Right hindlimb (tissue), 1 donor: ENCODE measurements around the gene ERLEC1.
"Not testable (repeated sequence)": the region's sequence is repeated elsewhere in the genome, so short reads cannot be mapped to it uniquely, and the experiment has no call there.

ENCODE experiments used
- DNase-seq: peaks from one replicate; pipeline ENCODE4 v3.0.0-alpha.2; 2018

ERLEC1 gene, protein sequence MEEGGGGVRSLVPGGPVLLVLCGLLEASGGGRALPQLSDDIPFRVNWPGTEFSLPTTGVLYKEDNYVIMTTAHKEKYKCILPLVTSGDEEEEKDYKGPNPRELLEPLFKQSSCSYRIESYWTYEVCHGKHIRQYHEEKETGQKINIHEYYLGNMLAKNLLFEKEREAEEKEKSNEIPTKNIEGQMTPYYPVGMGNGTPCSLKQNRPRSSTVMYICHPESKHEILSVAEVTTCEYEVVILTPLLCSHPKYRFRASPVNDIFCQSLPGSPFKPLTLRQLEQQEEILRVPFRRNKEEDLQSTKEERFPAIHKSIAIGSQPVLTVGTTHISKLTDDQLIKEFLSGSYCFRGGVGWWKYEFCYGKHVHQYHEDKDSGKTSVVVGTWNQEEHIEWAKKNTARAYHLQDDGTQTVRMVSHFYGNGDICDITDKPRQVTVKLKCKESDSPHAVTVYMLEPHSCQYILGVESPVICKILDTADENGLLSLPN

DNA sequence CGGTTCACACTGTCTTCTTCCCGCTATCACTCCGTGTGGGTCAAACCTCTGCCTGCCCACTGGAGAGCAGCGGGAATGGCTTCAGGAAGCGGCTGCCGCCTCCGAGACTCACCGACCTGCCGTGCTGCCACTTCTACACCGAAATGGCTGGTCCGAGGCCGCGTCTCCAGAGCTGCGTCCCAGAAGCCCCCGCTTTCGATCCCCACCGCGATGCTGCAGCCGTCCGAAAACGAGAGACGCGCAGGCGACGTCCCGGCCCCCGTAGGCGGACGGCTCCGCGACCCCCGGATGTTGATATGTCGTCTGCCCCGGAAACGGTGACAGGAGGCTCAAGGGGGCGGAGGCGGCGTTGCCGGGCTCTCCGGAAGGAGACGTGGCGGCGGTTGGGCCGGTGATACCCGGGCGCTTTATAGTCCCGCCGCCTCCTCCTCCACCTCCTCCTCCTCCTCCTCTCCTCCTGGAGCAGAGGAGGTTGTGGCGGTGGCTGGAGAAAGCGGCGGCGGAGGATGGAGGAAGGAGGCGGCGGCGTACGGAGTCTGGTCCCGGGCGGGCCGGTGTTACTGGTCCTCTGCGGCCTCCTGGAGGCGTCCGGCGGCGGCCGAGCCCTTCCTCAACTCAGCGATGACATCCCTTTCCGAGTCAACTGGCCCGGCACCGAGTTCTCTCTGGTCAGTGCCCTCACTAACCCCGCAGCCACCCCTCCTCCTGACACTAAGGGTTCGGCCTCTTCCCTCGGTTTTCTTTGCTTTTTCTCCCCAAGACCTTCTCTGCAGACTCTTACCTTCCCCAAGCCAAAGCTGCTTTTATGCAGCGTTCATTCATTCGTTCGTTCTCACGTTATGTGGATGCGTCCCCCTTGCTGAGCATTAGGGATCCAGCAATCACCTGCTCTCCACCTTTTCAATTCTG, at the start of gene ERLEC1, which contains the start of gene ASB3:
Gene ERLEC1, plus strand, starts transcription at position 340 of the 909 bp plus-strand sequence. Its CDS starts 167 bp downstream, at position 507.
Gene ASB3, minus strand, starts transcription at position 249 of the 909 bp plus-strand sequence. CDS start 21,381 bp downstream, outside the sequence.
- DNase-seq, result peak; percentile 96

DNA sequence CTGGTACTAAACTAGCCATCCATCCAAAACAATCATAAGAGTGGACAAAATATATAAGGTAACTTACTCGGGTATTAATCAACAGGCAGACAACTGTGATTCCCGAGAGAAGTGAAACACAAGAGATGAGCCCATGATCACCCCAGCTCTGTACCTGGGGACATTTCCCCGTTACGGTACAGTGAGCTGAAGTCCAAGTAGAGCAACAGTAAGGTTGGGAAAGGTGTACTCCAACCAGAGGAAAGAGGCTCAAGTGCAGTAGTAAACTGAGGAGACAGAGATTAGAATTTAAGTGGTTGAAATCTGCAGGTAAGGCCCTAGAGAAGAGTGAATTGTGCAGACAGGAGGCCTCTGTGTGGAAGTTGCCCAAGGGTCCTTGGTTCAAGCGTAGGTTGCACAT, 49.8 kb upstream of the ERLEC1 start:
- DNase-seq, result no peak

DNA sequence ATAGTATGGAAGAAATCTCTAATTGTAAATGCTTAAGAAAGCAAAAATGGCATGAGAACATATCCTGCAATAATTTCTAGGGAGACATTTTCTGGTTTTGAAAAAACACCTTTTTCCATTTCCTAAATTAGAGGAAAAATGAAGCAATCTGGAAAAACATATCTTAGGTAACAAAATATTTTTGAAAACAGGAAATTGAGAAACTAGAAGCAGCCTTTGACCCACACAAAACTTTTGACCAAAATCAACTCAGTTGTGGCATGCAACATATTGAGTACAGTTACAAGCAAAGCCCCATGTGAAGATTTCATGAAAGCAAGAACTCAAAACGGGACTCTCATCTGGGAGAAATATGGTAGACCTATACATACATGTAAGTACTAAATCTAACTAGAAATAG, 47.8 kb upstream of the ERLEC1 start:
- DNase-seq, result no peak

DNA sequence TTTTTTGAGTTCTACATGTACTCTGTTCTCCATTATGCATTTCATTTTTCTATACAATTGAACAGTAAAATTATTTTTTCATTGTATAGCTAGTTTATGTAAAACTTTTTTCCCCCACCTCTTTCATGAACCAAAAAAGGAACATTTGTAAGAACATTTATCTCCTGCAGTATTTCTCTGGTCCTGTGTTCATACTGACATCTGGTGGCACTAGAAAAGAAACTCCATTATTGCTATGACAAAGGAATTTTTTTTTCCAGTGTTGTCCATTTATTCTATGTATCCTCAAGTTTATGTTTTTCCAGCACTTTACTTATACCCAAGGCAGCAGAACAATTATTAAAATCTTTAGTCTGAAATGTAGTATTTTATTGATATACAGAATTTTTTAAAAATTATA, 46.7 kb upstream of the ERLEC1 start:
- no peak for DNase-seq

DNA sequence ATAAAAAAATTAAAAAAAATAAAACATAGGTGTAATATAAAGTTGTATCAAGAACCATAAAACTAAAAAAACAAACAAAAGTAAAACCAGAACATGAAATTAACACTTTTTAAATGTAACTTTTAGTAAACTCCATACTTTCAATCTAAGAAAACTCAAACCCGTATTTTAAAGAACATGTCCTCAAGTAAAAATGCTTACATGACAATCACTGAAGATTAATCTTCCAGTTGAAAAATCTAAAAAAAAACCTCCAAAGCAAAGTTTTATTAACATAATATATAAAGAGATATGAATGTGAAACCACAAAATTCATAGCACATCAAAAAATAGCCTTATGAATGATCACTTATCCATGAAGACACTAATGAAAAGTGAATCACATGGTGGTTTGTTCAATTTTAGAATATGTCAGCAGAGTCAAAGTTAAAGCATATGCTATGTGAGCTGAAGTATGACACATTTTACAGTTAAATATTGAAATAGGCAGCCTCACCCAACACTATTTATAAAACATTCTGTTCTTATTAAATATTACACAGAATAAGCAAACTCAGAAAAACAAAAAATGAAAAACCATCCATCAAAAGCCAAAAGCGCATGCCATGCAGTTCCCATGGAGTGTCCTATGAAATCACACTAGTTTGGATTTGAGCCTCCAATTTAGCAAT, 42.3 kb upstream of the ERLEC1 start:
- DNase-seq, result no peak

DNA sequence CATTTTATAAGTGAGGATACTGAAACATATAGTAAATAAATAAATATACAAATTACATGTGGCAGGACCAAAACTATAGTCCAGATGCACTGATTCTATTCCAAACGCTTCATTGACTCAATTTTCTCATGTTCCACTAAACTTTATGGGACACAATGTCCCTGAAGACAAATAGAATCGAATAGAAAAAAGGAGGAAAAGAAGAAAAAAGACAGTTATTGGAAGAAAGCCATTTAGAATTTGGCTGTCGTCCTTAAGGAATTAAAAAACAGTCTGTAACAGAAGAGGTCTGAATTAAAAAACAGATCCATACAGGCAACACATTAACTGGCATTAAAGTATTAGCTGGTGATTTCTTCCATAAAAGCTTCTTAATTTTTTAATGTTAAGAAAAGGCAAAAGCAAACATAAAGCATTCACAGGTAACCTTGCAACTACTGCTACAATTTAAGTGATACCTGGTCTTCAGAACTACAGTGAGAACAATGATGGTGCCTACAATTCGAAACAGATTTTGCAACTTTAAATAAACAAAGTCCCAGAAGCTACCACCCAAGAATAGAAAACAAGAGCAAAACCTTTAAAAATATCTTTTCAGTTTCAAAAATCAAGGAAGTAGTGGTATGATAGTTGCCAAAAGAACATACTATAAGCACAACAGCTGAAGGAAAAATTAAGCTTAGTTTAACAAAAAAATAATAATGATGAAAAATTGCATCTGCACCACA, 36.6 kb upstream of the ERLEC1 start:
- DNase-seq, result no peak

DNA sequence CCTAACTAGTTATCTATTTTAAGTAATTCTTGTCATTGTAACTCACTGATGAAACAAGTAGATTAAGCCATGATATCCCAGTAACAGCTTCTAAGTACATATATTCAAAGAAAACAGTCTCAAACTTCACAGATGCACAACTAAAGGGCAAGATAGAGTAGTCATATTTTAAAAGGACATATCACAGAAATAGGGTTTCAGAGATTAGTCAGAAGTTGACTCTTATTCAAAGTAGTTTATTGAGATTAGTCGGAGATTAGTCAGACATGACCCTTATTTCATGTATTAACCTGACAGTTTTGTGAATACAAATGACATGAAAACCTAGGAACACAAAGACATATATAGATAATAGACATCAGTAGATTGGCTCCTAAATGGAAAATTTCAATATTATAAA, 35.1 kb upstream of the ERLEC1 start:
- no peak for DNase-seq

DNA sequence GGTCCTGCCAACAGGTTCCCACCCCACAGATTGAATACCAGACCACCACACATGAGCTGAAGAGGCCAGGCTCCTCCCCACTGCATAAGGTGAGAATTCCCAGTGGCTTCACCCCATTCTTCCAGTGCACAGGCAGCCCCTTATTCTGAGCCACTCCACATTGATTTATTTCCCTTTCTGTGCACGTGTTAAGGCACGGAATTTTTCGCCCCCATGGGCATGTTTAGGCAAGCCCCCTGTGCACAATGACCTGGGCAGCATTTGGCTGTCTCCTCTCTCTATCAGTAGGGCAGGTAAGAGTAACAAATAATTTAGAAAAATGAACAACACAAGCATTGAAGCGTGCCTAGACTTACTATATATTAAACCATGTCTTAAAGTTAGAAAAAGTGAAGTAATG, 34.5 kb upstream of the ERLEC1 start:
- no peak for DNase-seq

DNA sequence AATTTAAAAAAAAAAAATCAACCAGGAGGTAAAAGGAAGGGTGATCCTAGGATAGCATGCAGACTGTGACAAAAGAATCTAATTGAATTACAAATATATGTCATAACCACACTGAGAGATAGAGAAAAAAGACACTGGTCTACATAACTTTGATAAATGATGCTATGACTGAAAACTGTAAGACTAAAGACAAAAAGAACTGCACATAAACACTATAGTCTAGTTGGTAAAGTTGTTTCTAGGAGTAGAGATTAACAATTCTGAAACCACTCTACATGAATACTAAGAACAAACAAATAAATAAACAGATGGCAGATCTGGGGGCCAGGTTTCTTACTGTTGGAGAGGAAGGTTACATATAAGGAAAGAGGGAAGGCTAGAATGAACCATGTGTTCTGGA, 33.8 kb upstream of the ERLEC1 start:
- no peak for DNase-seq

DNA sequence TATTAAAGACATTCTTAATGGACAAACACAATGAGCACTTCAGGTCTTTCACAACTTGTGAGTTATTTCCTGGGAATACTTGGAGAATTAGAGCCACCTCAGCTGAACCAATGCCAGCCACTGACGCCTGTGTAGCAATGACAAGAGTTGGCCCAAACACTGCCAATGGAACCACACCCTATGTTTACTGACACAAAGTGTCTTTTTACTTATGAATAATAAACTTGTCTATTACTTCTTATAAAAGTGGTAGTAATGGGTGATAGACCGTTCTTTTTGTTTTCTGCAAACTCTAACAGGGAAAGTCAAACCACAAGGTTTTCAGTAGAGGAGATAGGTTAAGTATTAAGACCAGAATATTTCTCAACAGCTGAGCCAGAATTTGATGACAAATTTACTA, 31.7 kb upstream of the ERLEC1 start:
- no peak for DNase-seq

DNA sequence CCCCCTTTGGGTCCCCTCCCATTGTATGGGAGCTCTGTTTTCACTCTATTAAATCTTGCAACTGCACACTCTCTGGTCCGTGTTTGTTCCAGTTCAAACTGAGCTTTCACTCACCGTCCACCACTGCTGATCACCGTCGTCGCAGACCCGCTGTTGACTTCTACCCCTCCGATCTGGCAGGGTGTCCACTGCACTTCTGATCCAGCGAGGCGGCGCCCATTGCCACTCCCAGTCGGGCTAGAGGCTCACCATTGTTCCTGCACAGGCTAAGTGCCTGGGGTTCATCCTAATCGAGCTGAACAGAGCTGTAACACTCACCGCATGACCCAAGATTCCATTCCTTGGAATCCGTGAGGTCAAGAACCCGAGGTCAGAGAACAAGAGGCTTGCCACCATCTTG, 30.2 kb upstream of the ERLEC1 start:
- no peak for DNase-seq

DNA sequence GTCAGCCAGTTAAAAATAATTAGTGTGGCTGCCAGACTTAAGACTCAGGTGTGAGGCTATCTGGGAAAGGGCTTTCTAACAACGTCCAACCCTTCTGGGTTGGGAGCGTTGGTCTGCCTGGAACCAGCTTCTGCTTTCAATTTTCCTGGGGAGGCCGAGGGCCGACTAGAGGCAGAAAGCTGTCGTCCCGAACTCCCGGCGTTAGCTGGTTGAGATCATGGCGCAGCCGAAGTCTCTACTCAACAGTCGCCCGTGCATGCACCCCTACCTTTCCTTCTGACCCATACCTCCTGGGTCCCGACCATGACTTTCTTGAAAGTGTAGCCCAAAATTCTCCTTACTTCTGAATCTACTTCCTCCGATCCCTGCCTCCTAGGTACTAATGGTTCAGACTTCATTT, 29.6 kb upstream of the ERLEC1 start:
- DNase-seq, result not testable (repeated sequence)

DNA sequence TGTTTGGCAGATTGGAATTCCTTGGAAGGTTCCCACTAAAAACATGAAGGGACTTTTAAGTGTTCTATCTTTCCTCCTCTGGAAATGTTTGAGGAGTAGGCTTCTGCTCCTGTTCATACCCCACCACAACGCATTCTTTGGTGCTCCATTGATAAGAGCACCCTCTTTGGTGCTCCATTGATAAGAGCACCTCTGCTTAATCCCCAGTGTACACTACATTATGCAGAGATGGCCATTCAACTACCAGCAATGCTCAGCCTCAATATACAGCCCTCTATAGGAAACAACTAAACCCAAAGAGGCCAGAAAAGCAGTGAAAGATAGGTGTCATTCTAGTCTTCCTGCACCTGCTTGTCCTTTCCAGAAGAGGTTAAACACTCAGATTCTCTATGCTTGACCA, 21.1 kb upstream of the ERLEC1 start:
- no peak for DNase-seq

DNA sequence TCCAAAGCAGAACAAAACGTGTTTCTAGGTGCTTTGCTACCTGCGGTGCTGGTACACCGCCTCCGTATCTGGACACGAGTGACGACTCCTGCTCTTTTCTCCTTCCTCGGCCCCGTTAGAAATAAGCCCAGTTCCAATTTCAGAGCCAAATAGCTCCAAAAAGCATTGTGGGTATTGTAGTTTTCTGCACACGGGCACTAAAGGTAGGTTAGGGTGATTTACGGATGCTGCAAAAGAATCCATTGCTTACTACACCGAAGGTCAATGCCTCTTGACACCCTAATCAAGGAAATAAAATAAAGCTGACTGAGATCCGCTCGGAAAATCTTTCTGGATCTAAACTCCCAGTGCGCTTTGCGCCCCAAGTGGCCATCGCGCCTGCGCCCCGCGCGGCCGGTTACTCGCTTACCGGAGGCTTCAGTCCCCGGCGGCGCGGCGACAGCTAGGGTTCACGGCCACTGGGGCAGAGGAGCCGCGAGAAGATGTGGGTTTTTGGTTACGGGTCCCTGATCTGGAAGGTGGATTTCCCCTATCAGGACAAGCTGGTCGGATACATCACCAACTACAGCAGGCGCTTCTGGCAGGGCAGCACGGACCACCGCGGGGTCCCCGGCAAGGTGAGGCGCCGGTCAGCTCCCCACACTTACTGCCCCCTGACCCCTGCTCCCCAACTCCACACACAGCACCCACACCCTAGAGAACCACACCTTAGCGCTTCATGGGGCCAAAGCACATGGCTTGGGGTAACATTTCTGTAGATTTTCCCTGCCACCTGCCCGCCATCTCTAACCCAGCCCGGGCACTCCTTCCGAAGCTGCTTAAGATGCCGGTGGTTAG, 19.2 kb upstream of the ERLEC1 start, which contains the start of gene CHAC2:
Gene CHAC2, plus strand, starts transcription at position 400 of the 837 bp plus-strand sequence. Its CDS starts 83 bp downstream, at position 483.
- peak; percentile 88 for DNase-seq

DNA sequence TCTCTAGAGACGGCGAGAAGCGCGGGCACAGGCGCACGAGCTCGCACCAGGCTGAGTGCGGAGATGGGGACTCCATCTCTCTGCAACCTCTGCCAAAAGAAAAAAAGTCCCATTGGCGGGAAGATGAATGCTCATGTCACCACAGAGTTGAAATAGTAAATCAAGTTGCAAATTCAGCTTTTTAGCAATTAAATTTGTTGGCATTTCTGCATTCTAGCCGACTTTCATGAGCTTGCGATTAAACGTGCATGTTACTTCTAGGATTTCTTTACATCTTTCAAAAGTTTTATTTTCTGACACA, 18.7 kb upstream of the ERLEC1 start:
- DNase-seq, result no peak

DNA sequence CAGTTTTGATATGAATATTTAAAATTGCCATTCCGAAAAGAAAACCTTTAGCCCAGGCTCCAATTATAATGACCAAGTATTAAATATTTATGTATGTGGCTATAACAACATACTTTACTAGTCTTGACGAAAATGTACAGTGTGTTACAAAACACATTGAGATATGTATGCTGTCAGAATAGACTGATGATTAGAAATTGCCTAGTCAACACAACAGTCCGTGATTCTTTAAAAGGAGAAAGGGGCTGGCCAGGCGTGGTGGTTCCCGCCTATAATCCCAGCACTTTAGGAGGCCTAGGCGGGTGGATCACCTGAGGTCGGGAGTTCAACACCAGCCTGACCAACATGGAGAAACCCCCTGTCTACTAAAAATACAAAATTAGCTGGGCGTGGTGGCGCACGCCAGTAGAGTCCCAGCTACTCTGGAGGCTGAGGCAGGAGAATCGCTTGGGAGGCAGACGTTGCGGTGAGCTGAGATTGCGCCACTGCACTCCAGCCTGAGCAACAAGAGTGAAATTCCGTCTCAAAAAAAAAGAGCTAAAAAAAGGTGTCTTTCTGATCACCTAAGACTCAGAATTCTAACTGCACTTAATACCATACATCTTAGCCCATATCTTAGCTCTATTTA, 17.4 kb upstream of the ERLEC1 start:
- no peak for DNase-seq

DNA sequence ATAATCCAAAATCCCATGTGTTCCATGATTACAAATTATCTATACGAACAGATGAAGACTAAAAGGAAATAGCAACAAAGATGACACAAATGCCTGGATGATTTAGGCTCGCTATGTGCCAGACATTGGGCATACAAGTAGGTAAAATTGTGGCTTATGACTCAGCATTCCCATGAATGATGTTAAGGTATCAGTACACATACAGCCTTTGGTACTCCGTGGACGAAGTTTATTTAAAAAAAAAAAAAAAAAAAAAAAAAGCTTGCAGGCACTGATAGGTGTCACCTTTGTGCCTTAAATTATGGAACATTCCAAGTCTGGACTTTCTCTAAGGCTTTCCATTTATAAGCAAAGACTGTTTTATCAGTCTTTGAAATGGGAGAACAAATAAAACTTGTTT, 16.6 kb upstream of the ERLEC1 start:
- DNase-seq, result no peak

DNA sequence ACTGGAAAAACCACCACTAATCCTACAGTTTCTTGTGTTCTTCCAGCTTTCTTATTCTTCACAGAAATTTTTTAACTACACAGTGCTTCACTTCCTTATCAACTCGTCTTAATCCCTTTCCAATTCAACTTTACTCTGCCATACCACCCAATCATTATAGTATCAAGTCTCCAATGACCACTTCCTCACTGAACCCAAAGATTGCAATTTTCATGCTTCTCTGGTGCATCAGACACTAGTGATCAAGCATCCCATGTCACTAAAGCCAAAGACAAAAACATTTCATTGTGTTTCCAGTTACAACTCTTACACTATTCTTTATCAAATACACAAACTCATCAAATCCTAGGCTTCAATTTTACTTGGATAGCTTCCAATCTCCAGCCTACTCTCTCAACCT, 9.7 kb upstream of the ERLEC1 start:
- DNase-seq, result no peak

DNA sequence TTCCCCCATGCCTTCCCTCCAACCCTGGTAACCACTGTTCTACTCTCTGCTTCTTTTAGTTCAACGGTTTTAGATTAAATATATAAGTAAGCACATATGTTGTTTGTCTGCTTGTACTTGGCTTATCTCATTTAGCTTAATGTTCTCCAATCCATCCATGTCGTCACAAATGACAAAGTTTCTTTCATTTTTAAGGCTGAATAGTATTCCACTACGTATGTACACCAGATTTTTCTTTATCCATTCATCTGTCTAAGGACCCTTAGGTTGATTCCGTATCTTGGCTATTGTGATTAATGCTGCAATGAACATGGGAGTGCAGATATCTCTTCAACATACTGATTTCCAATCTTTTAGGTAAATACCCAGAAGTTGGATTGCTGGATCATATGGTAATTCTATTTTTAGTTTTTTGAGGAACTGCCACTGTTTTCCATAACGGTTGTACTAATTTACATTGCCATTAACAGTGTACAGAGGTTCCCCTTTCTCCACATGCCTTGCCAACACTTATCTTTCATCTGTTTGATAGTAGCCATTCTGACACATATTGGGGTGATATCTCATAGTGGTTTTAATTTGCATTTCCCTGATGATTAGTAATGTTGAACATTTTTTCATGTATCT, 8.2 kb upstream of the ERLEC1 start:
- no peak for DNase-seq

DNA sequence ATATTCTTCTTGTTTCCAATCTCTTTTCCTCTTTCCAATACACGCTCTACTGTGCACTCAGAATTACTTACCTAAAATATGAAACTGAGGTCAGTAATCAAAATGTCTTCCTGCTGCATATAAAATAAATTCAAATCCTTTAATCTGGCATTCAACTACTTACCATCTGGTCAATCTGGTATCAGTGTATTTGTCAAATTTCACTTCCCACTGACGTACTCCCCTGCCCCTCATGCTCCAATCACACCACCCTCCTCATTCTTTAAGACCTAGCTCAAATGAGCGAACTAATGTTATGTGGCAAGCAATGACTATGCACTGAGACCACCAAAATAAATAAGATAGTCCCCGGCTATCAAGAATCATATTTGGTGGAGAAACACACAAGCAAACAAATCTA, 6.8 kb upstream of the ERLEC1 start:
- no peak for DNase-seq

DNA sequence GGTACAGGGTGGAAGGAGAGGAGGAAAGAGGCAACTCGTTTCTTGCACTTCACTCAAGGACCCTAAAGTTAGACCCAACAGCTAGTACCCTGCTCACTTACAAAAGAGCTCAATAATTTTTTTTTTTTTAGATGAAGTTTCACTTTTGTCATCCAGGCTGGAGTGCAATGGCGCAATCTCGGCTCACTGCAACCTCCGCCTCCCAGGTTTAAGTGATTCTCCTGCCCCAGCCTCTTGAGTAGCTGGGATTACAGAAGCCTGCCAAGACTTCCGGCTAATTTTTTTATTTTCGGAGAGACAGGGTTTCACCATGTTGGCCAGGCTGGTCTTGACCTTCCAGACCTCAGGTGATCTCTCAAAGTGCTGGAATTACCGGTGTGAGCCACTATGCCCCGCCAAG, 4.2 kb upstream of the ERLEC1 start:
- no peak for DNase-seq
